ENCODE measurements around the gene IP6K3. TPM values are rescaled to one million over a fixed set of nuclear protein-coding genes. Genes with fewer than 3 reads are reported as not detected.

Gene IP6K3
- total RNA-seq, 1 donor from 2014 or later: 3.0 TPM

GRCh38 chr6:33769248-33769821, 22.6 kb upstream of the IP6K3 start:
- Mint-ChIP-seq H3K27me3 (ENCODE audit: unreplicated experiment) (no peaks in the 10 kb centered on the region), H3K9me3 (ENCODE audit: unreplicated experiment) (peaks cover 9% of the 10 kb centered on the region), H3K36me3 (ENCODE audit: unreplicated experiment) (peaks cover 8% of the 10 kb centered on the region), H3K4me3 (ENCODE audit: unreplicated experiment) (no peak overlapping the region), H3K27ac (ENCODE audit: unreplicated experiment) (peak overlapping the region; percentile 73), H3K4me1 (ENCODE audit: unreplicated experiment) (peaks cover 53% of the 10 kb centered on the region)
- TF ChIP-seq, protein P1, sequence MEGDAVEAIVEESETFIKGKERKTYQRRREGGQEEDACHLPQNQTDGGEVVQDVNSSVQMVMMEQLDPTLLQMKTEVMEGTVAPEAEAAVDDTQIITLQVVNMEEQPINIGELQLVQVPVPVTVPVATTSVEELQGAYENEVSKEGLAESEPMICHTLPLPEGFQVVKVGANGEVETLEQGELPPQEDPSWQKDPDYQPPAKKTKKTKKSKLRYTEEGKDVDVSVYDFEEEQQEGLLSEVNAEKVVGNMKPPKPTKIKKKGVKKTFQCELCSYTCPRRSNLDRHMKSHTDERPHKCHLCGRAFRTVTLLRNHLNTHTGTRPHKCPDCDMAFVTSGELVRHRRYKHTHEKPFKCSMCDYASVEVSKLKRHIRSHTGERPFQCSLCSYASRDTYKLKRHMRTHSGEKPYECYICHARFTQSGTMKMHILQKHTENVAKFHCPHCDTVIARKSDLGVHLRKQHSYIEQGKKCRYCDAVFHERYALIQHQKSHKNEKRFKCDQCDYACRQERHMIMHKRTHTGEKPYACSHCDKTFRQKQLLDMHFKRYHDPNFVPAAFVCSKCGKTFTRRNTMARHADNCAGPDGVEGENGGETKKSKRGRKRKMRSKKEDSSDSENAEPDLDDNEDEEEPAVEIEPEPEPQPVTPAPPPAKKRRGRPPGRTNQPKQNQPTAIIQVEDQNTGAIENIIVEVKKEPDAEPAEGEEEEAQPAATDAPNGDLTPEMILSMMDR (IDR thresholded peaks at IDR 0.05): no peak
- no peak for DNase-seq (ENCODE audit: extremely low spot score, unreplicated experiment)

DNA sequence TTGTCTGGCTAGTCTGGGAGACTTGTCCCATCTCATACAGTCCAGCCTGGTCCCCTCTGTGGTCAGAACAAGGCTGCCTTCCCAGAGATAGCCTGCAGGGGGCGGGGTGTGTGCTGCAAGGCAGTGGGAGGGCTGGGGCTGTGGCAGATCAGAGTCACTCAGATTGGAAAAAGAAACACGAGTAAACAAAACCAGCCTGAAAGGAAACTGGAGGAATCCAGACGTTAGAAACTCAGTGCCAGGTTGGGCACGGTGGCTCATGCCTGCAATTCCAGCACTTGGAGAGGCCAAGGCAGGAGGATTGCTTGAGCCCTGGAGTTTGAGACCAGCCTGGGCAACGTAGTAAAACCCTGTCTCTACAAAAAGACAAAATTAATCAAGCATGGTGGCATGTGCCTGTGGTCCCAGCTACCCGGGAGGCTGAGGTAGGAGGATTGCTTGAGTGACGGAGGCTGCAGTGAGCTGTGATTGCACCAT, 22.0 kb upstream of the IP6K3 start:
- Mint-ChIP-seq H3K4me1 (ENCODE audit: unreplicated experiment) (peaks cover 53% of the 10 kb centered on the region), H3K36me3 (ENCODE audit: unreplicated experiment) (peaks cover 8% of the 10 kb centered on the region), H3K9me3 (ENCODE audit: unreplicated experiment) (peaks cover 9% of the 10 kb centered on the region), H3K27ac (ENCODE audit: unreplicated experiment) (peak overlapping the region; percentile 73), H3K27me3 (ENCODE audit: unreplicated experiment) (no peaks in the 10 kb centered on the region), H3K4me3 (ENCODE audit: unreplicated experiment) (no peak overlapping the region)
- DNase-seq (ENCODE audit: extremely low spot score, unreplicated experiment): peak; percentile 95
- TF ChIP-seq, protein P1 (IDR thresholded peaks at IDR 0.05): peak; percentile 85

DNA sequence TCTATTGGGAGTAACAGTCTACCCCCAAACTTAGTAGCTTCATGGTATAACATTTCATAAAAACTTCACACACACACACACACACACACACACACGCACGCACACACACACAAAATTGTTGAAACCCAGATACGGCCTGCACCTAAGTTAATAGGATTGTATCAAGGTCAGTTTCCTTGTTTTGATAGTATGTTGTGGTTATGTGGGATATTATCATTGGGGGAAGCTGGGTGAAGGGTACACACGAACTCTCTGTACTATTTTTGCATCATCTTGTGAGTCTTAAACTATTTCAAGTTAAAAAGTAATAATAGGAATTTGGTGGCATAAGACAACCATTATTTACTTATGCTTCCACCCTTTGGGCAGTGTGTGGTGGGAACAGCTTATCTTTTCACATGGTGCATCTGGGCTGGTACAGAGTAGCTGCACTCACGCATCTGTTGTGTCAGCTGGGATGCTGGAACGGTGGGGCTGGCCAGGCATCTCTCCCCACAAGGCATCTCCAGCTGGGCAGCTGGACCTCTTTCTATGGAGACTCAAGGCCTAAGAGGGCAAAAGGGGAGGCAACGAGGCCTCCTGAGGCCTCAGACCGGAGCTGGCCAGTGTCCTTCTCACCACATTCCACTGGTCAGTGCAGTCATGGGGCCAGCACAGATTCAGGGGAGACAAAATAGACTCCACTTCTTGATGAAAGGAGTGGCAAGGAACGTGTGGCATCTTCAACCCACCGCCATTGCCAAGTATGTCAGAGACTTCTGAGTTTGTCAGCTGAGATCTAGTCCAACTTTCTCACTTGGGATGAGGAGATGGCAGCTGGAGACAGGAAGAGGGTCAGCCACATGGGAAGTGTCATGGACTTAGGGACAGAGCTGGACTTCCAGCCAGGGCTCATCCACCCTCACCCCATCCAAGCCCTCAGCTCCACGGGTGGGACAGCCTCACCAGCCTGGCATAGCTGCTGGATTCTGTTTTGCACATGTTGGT, 20.5 kb upstream of the IP6K3 start:
- Mint-ChIP-seq H3K9me3 (ENCODE audit: unreplicated experiment) (peaks cover 9% of the 10 kb centered on the region), H3K4me1 (ENCODE audit: unreplicated experiment) (peaks cover 47% of the 10 kb centered on the region), H3K36me3 (ENCODE audit: unreplicated experiment) (peaks cover 1% of the 10 kb centered on the region), H3K4me3 (ENCODE audit: unreplicated experiment) (no peak overlapping the region), H3K27me3 (ENCODE audit: unreplicated experiment) (no peaks in the 10 kb centered on the region), H3K27ac (ENCODE audit: unreplicated experiment) (no peak overlapping the region)
- no peak for DNase-seq (ENCODE audit: extremely low spot score, unreplicated experiment)
- TF ChIP-seq, protein P1 (IDR thresholded peaks at IDR 0.05): no peak

DNA sequence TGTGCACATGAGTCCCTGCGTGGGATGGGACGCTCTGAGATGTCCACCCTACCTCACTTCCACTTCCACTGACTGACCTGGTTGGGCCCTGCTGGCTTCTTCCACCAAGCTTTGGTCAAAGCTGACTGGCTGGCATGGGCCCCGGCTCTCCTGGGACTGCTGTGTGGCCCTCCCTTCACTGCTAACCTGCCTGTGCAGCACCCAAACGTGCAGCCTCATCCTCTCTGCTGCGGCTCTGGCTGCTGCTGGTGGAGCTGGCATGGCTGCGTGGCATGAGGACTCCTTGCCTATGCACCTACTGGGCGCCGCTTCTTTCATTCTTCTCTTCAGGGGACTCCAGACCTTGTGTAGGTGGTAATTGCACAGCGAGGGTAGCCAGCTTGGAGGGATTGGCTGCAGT, 18.7 kb upstream of the IP6K3 start:
- peaks cover 48% of the 10 kb centered on the region for H3K4me1 Mint-ChIP-seq (ENCODE audit: unreplicated experiment)
- H3K4me3 Mint-ChIP-seq (ENCODE audit: unreplicated experiment): no peak overlapping the region
- no peak for DNase-seq (ENCODE audit: extremely low spot score, unreplicated experiment)
- H3K9me3 Mint-ChIP-seq (ENCODE audit: unreplicated experiment): peaks cover 9% of the 10 kb centered on the region
- peaks cover 1% of the 10 kb centered on the region for H3K36me3 Mint-ChIP-seq (ENCODE audit: unreplicated experiment)
- no peaks in the 10 kb centered on the region for H3K27me3 Mint-ChIP-seq (ENCODE audit: unreplicated experiment)
- TF ChIP-seq, protein P1 (IDR thresholded peaks at IDR 0.05): no peak
- H3K27ac Mint-ChIP-seq (ENCODE audit: unreplicated experiment): no peak overlapping the region

- Mint-ChIP-seq H3K27ac (ENCODE audit: unreplicated experiment) (no peak overlapping the region), H3K4me1 (ENCODE audit: unreplicated experiment) (peaks cover 44% of the 10 kb centered on the region), H3K9me3 (ENCODE audit: unreplicated experiment) (peaks cover 9% of the 10 kb centered on the region), H3K27me3 (ENCODE audit: unreplicated experiment) (no peaks in the 10 kb centered on the region), H3K4me3 (ENCODE audit: unreplicated experiment) (no peak overlapping the region), H3K36me3 (ENCODE audit: unreplicated experiment) (peaks cover 1% of the 10 kb centered on the region)
- TF ChIP-seq, protein P1 (IDR thresholded peaks at IDR 0.05): no peak
- no peak for DNase-seq (ENCODE audit: extremely low spot score, unreplicated experiment)
Measured at GRCh38 chr6:33764036-33764435, 17.3 kb upstream of the IP6K3 start.

Data from osteocyte (in vitro differentiated cells).